ENCODE results near the gene EIF3A. TPM values are rescaled to one million over a fixed set of nuclear protein-coding genes. Genes with fewer than 3 reads are reported as not detected.
"Not testable (repeated sequence)": the region's sequence is repeated elsewhere in the genome, so short reads cannot be mapped to it uniquely, and the experiment has no call there.

The EIF3A gene
- total RNA-seq, 1 donor from 2014 or later, result 146 TPM

GRCh38 chr10:119028900-119029612, 51.6 kb downstream of the EIF3A start:
- Mint-ChIP-seq H3K36me3 (ENCODE audit: unreplicated experiment) (peaks cover 10% of the 10 kb centered on the region), H3K27me3 (ENCODE audit: unreplicated experiment) (no peaks in the 10 kb centered on the region), H3K27ac (ENCODE audit: unreplicated experiment) (no peak overlapping the region), H3K9me3 (ENCODE audit: unreplicated experiment) (no peaks in the 10 kb centered on the region), H3K4me3 (ENCODE audit: unreplicated experiment) (peak overlapping the region; percentile 64), H3K4me1 (ENCODE audit: unreplicated experiment) (peaks cover 56% of the 10 kb centered on the region)
- DNase-seq (ENCODE audit: extremely low spot score, unreplicated experiment), result peak; percentile 96
- TF ChIP-seq, protein P1, sequence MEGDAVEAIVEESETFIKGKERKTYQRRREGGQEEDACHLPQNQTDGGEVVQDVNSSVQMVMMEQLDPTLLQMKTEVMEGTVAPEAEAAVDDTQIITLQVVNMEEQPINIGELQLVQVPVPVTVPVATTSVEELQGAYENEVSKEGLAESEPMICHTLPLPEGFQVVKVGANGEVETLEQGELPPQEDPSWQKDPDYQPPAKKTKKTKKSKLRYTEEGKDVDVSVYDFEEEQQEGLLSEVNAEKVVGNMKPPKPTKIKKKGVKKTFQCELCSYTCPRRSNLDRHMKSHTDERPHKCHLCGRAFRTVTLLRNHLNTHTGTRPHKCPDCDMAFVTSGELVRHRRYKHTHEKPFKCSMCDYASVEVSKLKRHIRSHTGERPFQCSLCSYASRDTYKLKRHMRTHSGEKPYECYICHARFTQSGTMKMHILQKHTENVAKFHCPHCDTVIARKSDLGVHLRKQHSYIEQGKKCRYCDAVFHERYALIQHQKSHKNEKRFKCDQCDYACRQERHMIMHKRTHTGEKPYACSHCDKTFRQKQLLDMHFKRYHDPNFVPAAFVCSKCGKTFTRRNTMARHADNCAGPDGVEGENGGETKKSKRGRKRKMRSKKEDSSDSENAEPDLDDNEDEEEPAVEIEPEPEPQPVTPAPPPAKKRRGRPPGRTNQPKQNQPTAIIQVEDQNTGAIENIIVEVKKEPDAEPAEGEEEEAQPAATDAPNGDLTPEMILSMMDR (IDR thresholded peaks at IDR 0.05), result peak; percentile 42

- not testable (repeated sequence) for H3K36me3 Mint-ChIP-seq (ENCODE audit: unreplicated experiment); H3K4me3 Mint-ChIP-seq (ENCODE audit: unreplicated experiment); H3K27ac Mint-ChIP-seq (ENCODE audit: unreplicated experiment); H3K9me3 Mint-ChIP-seq (ENCODE audit: unreplicated experiment); DNase-seq (ENCODE audit: extremely low spot score, unreplicated experiment); H3K27me3 Mint-ChIP-seq (ENCODE audit: unreplicated experiment)
- H3K4me1 Mint-ChIP-seq (ENCODE audit: unreplicated experiment), result peaks cover 62% of the 10 kb centered on the region
These were observed 52.1 kb downstream of the EIF3A start for GRCh38 chr10:119028445-119028899.

GRCh38 chr10:119026301-119027110, 54.1 kb downstream of the EIF3A start:
- TF ChIP-seq, protein P1 (IDR thresholded peaks at IDR 0.05), result no peak
- Mint-ChIP-seq H3K27me3 (ENCODE audit: unreplicated experiment) (no peaks in the 10 kb centered on the region), H3K36me3 (ENCODE audit: unreplicated experiment) (no peaks in the 10 kb centered on the region), H3K9me3 (ENCODE audit: unreplicated experiment) (no peaks in the 10 kb centered on the region), H3K27ac (ENCODE audit: unreplicated experiment) (peak overlapping the region; percentile 87), H3K4me1 (ENCODE audit: unreplicated experiment) (peaks cover 70% of the 10 kb centered on the region), H3K4me3 (ENCODE audit: unreplicated experiment) (peak overlapping the region; percentile 30)
- DNase-seq (ENCODE audit: extremely low spot score, unreplicated experiment), result no peak

DNA sequence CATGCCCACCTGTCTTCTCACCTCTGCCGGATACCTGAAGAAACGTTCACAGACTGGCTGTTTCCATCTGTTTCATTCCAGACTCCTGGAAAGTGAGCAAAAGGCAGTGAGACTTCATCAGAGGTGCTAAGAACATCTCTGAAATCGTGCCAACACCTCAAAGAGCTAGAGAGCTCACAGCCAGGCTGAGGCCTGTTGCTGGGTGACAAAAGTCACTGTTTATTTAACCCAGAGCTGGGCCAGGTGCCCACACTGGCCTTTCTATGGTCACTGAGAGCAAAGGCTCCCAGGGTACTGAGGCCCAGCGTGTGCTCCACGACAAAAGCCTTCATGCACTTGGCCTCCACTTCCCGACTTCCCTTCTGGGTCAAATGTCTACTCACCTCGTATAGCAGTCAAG, 54.8 kb downstream of the EIF3A start:
- H3K27me3 Mint-ChIP-seq (ENCODE audit: unreplicated experiment), result no peaks in the 10 kb centered on the region
- H3K9me3 Mint-ChIP-seq (ENCODE audit: unreplicated experiment), result no peaks in the 10 kb centered on the region
- H3K4me1 Mint-ChIP-seq (ENCODE audit: unreplicated experiment), result peaks cover 65% of the 10 kb centered on the region
- H3K27ac Mint-ChIP-seq (ENCODE audit: unreplicated experiment), result peak overlapping the region; percentile 87
- TF ChIP-seq, protein P1 (IDR thresholded peaks at IDR 0.05), result no peak
- H3K36me3 Mint-ChIP-seq (ENCODE audit: unreplicated experiment), result no peaks in the 10 kb centered on the region
- no peak for DNase-seq (ENCODE audit: extremely low spot score, unreplicated experiment)
- H3K4me3 Mint-ChIP-seq (ENCODE audit: unreplicated experiment), result peak overlapping the region; percentile 30

DNA sequence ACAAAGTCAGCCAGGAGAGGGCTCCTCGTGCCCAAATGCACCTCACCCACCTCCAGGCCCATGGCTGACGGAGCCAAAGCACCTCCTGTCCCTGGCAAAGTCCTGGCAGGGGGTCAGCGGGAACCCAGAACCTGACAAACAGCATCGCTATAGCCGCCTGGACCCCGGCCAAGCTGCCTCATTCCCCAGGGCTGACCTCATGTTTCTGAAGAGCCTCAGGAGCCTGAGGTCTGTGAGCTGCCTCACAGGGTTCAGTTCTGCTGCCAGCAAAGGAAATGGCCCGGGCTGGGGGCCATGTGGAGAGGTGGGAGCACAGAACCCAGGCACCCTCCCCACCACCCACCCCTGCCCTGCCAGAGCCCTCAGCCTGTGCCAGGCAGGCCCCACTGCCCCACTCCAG, 55.3 kb downstream of the EIF3A start:
- Mint-ChIP-seq H3K4me1 (ENCODE audit: unreplicated experiment) (peaks cover 67% of the 10 kb centered on the region), H3K4me3 (ENCODE audit: unreplicated experiment) (no peak overlapping the region), H3K36me3 (ENCODE audit: unreplicated experiment) (no peaks in the 10 kb centered on the region), H3K27me3 (ENCODE audit: unreplicated experiment) (no peaks in the 10 kb centered on the region), H3K27ac (ENCODE audit: unreplicated experiment) (peak overlapping the region; percentile 66), H3K9me3 (ENCODE audit: unreplicated experiment) (no peaks in the 10 kb centered on the region)
- DNase-seq (ENCODE audit: extremely low spot score, unreplicated experiment), result peak; percentile 88
- TF ChIP-seq, protein P1 (IDR thresholded peaks at IDR 0.05), result no peak

Measured in osteocyte (in vitro differentiated cells).